Mammary epithelial cell (primary cell): ENCODE results near the gene ROCK2.

ENCODE experiments used
- CTCF ChIP-seq, 2 donors: IDR thresholded peaks in 1 of 2; conservative IDR thresholded peaks in 1 of 2; 2 replicates each; pipeline ENCODE4 v1.5.1; 2011 to 2012; ENCODE audit warnings: inconsistent platforms in 2 of 2, low read length in 2 of 2, mild to moderate bottlenecking in 2 of 2, control low read depth in 1 of 2, low read depth in 1 of 2; ENCODE audit not compliant: insufficient read depth in 1 of 2; ENCODE audit errors: extremely low read depth in 1 of 2
- EZH2 ChIP-seq: IDR thresholded peaks from 2 replicates; pipeline ENCODE4 v1.6.1; 2012; ENCODE audit warnings: low read length, inconsistent platforms, borderline replicate concordance

GRCh38 chr2:11182951-11183350, 161.5 kb downstream of the ROCK2 start:
- TF ChIP-seq CTCF (conservative IDR thresholded peaks at IDR 0.05 in 1 of 2, IDR thresholded peaks at IDR 0.05 in 1 of 2; ENCODE audit: extremely low read depth in 1 of 2, insufficient read depth in 1 of 2, low read depth in 1 of 2, low read length in 2 of 2) (no peak), EZH2 (no peak)
